ENCODE results near the gene RASD1.

The RASD1 gene

GRCh38 chr17:17511881-17512858 is 16.0 kb upstream of the RASD1 start:
- H3K36me3 Mint-ChIP-seq (ENCODE audit: insufficient read depth), result peaks cover 4% of the 10 kb centered on the region
- ATAC-seq (replicated peaks; ENCODE audit: extremely low read depth, poor library complexity, severe bottlenecking), result no peak
- H3K4me1 Mint-ChIP-seq, result peaks cover 5% of the 10 kb centered on the region
- no peaks in the 10 kb centered on the region for H3K9me3 Mint-ChIP-seq
- DNase-seq (ENCODE audit: low spot score in 2 of 2), result no peak
- H3K27ac Mint-ChIP-seq (ENCODE audit: low read depth), result no peak overlapping the region
- H3K27me3 Mint-ChIP-seq, result no peaks in the 10 kb centered on the region
- no peak overlapping the region for H3K4me3 Mint-ChIP-seq

DNA sequence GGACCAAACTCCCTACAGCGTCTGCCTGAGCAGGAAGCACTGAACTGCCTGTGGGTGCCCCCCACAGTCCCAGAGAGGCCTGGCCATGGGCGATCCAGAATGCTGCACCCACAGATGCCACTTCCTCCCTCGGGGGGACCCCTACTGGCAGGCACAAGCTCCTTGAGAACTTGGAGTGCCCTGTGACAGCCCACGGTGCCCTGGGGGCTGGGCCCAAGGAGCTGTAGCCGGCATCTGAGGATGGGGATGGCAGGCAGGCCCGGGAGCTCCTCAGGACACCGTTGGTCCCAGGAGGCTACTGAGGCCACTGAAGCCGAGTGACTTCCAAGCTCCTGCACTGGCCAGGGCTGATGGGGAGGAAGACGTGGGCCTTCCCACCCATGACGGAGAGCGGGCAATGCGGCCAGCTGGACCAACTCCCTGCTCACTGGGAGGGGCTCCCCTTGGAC is 15.1 kb upstream of the RASD1 start:
- Mint-ChIP-seq H3K27ac (ENCODE audit: low read depth) (no peak overlapping the region), H3K9me3 (no peaks in the 10 kb centered on the region), H3K4me1 (peaks cover 5% of the 10 kb centered on the region), H3K27me3 (no peaks in the 10 kb centered on the region), H3K36me3 (ENCODE audit: insufficient read depth) (peaks cover 4% of the 10 kb centered on the region), H3K4me3 (no peak overlapping the region)
- no peak for ATAC-seq (replicated peaks; ENCODE audit: extremely low read depth, poor library complexity, severe bottlenecking)
- DNase-seq (ENCODE audit: low spot score in 2 of 2), result no peak

GRCh38 chr17:17510456-17511292 is 14.5 kb upstream of the RASD1 start:
- no peaks in the 10 kb centered on the region for H3K27me3 Mint-ChIP-seq
- DNase-seq (ENCODE audit: low spot score in 2 of 2) (no peak), ATAC-seq (replicated peaks; ENCODE audit: extremely low read depth, poor library complexity, severe bottlenecking) (no peak)
- no peak overlapping the region for H3K4me3 Mint-ChIP-seq
- H3K27ac Mint-ChIP-seq (ENCODE audit: low read depth), result no peak overlapping the region
- H3K4me1 Mint-ChIP-seq, result no peaks in the 10 kb centered on the region
- H3K9me3 Mint-ChIP-seq, result no peaks in the 10 kb centered on the region
- H3K36me3 Mint-ChIP-seq (ENCODE audit: insufficient read depth), result peaks cover 4% of the 10 kb centered on the region

DNA sequence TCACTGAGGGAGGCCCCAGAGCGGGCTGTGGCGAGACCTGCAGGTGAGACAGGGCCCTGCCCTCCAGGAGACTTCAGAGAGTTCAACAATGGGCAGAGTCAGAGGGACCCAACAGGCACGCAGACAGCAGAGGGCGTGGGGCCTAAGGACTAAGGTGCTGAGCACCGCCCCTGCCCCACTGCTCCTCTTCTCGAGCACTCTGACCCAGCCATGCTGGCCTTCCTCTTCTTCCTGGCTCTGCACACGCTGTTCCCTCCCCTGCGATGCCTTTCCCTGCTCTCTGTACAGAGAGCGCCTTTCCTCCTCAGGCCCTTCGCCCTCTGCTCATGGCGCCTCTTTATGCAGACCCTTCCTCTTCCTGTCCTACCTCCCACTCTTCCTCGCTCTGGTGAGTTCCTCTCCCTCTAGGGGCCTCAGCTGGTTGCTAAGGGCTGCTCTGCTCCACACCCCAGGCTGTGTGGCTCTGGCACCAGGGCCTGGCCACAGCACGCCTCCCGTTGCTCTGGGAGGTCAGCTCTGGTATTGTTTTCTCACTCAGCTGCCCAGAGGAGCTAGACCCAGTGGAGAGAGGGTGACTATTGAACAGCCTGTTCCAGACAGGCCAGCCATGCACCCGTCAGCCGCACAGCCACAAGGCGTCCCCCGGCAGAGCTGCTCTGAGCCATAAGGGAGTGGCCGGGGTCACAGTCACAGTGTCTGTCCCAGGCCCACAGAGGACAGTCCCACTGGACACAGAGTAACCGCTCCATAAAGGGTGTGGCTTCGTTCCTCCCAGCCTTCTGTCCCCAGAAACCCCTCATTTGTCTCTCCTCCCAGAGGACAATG is 13.6 kb upstream of the RASD1 start:
- Mint-ChIP-seq H3K36me3 (ENCODE audit: insufficient read depth) (peaks cover 4% of the 10 kb centered on the region), H3K27ac (ENCODE audit: low read depth) (peak overlapping the region; percentile 1), H3K4me3 (no peak overlapping the region), H3K9me3 (no peaks in the 10 kb centered on the region), H3K27me3 (no peaks in the 10 kb centered on the region), H3K4me1 (no peaks in the 10 kb centered on the region)
- no peak for DNase-seq (ENCODE audit: low spot score in 2 of 2)
- ATAC-seq (replicated peaks; ENCODE audit: extremely low read depth, poor library complexity, severe bottlenecking), result no peak

GRCh38 chr17:17508646-17509591 is 12.7 kb upstream of the RASD1 start:
- no peak overlapping the region for H3K4me3 Mint-ChIP-seq
- H3K27ac Mint-ChIP-seq (ENCODE audit: low read depth), result no peak overlapping the region
- no peaks in the 10 kb centered on the region for H3K9me3 Mint-ChIP-seq
- H3K27me3 Mint-ChIP-seq, result no peaks in the 10 kb centered on the region
- no peak for ATAC-seq (replicated peaks; ENCODE audit: extremely low read depth, poor library complexity, severe bottlenecking)
- H3K4me1 Mint-ChIP-seq, result no peaks in the 10 kb centered on the region
- peaks cover 4% of the 10 kb centered on the region for H3K36me3 Mint-ChIP-seq (ENCODE audit: insufficient read depth)
- no peak for DNase-seq (ENCODE audit: low spot score in 2 of 2)

DNA sequence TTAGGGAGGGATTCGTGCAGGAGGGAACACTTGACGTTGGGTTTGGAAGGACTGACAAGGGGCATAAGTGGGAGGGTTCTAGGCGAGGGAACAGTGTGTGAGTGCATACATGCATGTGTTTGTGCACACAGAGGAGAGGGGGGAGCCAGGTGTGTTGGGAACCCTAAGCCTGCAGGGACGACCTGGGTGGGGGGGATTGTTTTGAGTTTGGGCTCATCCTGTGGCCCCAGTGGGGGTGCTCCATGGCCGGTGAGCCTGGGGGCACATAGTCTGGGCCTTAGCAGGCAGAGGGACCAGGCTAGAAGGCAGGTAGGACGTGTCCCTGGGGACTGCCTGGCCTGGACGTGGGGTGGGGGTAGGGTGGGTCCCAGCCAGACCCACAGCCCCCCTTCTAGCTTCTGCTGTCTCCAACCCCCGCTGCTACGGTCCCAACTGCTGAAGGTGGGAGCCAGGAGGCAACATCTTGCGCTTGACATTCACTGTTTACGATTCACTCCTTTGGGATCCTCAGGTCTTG is 11.9 kb upstream of the RASD1 start:
- no peaks in the 10 kb centered on the region for H3K9me3 Mint-ChIP-seq
- DNase-seq (ENCODE audit: low spot score in 2 of 2), result no peak
- no peak for ATAC-seq (replicated peaks; ENCODE audit: extremely low read depth, poor library complexity, severe bottlenecking)
- no peaks in the 10 kb centered on the region for H3K4me1 Mint-ChIP-seq
- no peak overlapping the region for H3K27ac Mint-ChIP-seq (ENCODE audit: low read depth)
- H3K4me3 Mint-ChIP-seq, result no peak overlapping the region
- peaks cover 4% of the 10 kb centered on the region for H3K36me3 Mint-ChIP-seq (ENCODE audit: insufficient read depth)
- no peaks in the 10 kb centered on the region for H3K27me3 Mint-ChIP-seq

GRCh38 chr17:17507465-17508011 is 11.3 kb upstream of the RASD1 start:
- Mint-ChIP-seq H3K36me3 (ENCODE audit: insufficient read depth) (peaks cover 7% of the 10 kb centered on the region), H3K9me3 (no peaks in the 10 kb centered on the region), H3K4me1 (no peaks in the 10 kb centered on the region), H3K27ac (ENCODE audit: low read depth) (no peak overlapping the region), H3K27me3 (no peaks in the 10 kb centered on the region), H3K4me3 (no peak overlapping the region)
- no peak for DNase-seq (ENCODE audit: low spot score in 2 of 2)
- no peak for ATAC-seq (replicated peaks; ENCODE audit: extremely low read depth, poor library complexity, severe bottlenecking)

DNA sequence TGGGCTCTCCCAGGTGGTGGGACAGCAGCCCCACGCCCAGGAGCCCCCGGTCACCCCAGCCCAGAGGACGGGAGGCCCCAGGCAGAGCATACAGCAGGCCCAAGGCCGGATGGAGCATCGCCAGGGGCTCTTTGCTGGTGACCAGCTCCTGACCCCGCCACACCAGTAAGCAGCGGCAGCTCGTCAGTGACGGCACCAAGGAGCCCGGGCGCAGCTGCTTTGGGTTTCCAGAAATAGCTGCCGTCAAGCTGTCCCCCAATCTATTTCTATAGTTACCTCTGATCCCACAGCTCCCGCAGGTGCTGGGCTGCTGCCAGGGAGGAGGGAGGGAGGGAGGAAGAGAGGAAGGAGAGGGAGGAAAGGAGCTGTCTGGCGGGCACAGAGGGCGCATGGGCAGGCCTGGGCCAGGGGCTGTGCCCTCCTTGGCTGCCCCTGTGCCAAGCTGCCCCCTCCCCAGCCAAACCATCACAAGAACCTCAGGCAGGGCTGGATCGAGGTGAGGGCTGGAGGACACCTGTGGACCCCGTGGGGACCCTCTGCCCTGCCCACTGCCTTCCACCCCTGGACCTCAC is 10.8 kb upstream of the RASD1 start:
- Mint-ChIP-seq H3K27ac (ENCODE audit: low read depth) (no peak overlapping the region), H3K4me3 (no peak overlapping the region), H3K4me1 (no peaks in the 10 kb centered on the region), H3K27me3 (no peaks in the 10 kb centered on the region), H3K36me3 (ENCODE audit: insufficient read depth) (peaks cover 7% of the 10 kb centered on the region), H3K9me3 (no peaks in the 10 kb centered on the region)
- ATAC-seq (replicated peaks; ENCODE audit: extremely low read depth, poor library complexity, severe bottlenecking) (no peak), DNase-seq (ENCODE audit: low spot score in 2 of 2) (no peak)

DNA sequence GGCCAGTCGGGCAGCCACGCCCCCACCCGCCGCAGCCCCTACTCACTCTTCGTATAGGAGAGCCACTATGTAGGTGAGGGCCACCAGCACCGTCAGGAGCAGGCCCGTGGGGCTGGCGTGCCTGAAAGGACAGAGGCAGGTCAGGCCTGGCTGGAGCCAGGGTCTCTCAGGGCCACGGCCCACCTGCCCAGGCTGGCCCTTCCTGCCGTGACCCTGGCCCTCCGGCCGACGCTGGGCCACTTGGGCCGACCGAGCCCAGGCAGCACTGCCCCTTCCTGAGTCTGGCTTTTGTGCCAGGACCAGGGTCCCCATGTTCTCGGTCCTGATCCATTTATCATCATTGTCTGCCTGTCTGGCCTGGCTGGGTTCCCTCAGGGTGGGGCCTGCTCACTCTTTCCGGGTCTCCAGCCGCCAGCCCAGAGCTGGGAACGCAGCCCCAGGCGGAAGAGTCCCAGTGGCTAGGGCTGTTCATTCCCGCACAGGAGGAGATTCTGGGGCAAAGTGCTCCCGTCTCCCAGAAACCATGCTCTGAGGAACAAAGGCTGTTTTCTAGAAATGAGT is 10.1 kb upstream of the RASD1 start:
- DNase-seq (ENCODE audit: low spot score in 2 of 2), result no peak
- Mint-ChIP-seq H3K36me3 (ENCODE audit: insufficient read depth) (peaks cover 7% of the 10 kb centered on the region), H3K9me3 (no peaks in the 10 kb centered on the region)

DNA sequence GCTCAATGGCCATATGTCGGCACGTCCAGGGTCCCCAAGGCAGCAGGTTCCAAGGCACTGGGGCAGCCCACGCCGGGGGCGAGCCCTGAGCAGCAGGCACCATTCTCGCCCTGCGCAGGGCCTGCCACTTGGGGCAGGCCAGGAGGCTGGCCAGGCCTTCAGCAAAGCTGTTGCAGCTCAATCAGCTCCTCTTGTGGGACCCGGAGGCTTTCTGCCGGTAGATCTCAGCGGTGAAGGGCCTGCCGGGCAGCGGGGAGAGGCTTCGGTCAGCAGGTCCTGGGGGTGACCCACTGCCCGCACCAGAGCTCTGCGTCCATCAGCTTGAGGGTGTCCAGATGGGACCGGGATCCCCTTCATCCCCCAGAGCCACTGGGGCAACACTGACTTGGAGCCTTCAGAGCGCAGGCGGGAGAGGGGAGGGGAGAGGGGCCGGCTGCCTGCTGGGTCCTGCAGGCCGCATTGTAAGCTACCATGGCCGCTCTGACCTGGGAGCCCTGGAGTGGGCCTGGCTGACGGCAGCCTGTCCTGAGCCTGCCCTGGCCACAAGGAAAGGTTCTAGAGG is 9.5 kb upstream of the RASD1 start:
- peaks cover 7% of the 10 kb centered on the region for H3K36me3 Mint-ChIP-seq (ENCODE audit: insufficient read depth)
- ATAC-seq (replicated peaks; ENCODE audit: extremely low read depth, poor library complexity, severe bottlenecking) (no peak), DNase-seq (ENCODE audit: low spot score in 2 of 2) (no peak)
- no peaks in the 10 kb centered on the region for H3K27me3 Mint-ChIP-seq
- no peak overlapping the region for H3K27ac Mint-ChIP-seq (ENCODE audit: low read depth)
- no peaks in the 10 kb centered on the region for H3K9me3 Mint-ChIP-seq
- H3K4me1 Mint-ChIP-seq, result no peaks in the 10 kb centered on the region
- no peak overlapping the region for H3K4me3 Mint-ChIP-seq

More for the DNA sequence above, 10.1 kb upstream of the RASD1 start:
- H3K4me3 Mint-ChIP-seq, result no peak overlapping the region
- no peaks in the 10 kb centered on the region for H3K27me3 Mint-ChIP-seq
- no peak for ATAC-seq (replicated peaks; ENCODE audit: extremely low read depth, poor library complexity, severe bottlenecking)
- H3K27ac Mint-ChIP-seq (ENCODE audit: low read depth), result no peak overlapping the region
- no peaks in the 10 kb centered on the region for H3K4me1 Mint-ChIP-seq
